RWPE2 (cell line): ENCODE results near the gene RALB.

ENCODE experiments used
- ATAC-seq: fragments of 200-7000 bp; cut with Tn5 transposase; 3 replicates; pipeline ENCODE4 v1.9.1; 2021; ENCODE audit warnings: low read depth
- DNase-seq: peaks from one replicate; pipeline ENCODE4 v3.0.0-alpha.2; 2020; ENCODE audit warnings: low spot score
- H3K27ac ChIP-seq: fragments of 450-650 bp; 2 replicates; pipeline ENCODE4 v1.5.1; 2017; ENCODE audit warnings: mild to moderate bottlenecking; ENCODE audit not compliant: poor library complexity, severe bottlenecking
- H3K27me3 ChIP-seq: fragments of 250-450 bp; sonication (Bioruptor Pico); 2 replicates; pipeline ENCODE4 v1.5.1; 2021; ENCODE audit warnings: mild to moderate bottlenecking, moderate library complexity; ENCODE audit not compliant: insufficient read depth, poor library complexity, severe bottlenecking
- H3K36me3 ChIP-seq: fragments of 250-450 bp; sonication (Bioruptor Pico); 2 replicates; pipeline ENCODE4 v1.5.1; 2020; ENCODE audit warnings: low read depth, mild to moderate bottlenecking, moderate library complexity
- H3K4me1 ChIP-seq: fragments of 250-450 bp; sonication (Bioruptor Pico); 2 replicates; pipeline ENCODE4 v1.5.1; 2021; ENCODE audit warnings: mild to moderate bottlenecking, moderate library complexity; ENCODE audit not compliant: insufficient read depth, poor library complexity, severe bottlenecking
- H3K4me3 ChIP-seq: fragments of 250-450 bp; sonication (Bioruptor Pico); 2 replicates; pipeline ENCODE4 v1.5.1; 2021; ENCODE audit warnings: mild to moderate bottlenecking, moderate library complexity; ENCODE audit not compliant: severe bottlenecking
- H3K9me3 ChIP-seq: fragments of 250-450 bp; sonication (Bioruptor Pico); 2 replicates; pipeline ENCODE4 v1.5.1; 2021; ENCODE audit warnings: mild to moderate bottlenecking, moderate library complexity; ENCODE audit not compliant: severe bottlenecking
- CTCF ChIP-seq: fragments of 450-650 bp; IDR thresholded peaks from one replicate; pipeline ENCODE4 v1.5.1; 2017; ENCODE audit warnings: mild to moderate bottlenecking, moderate library complexity; ENCODE audit not compliant: poor library complexity, severe bottlenecking

RALB gene

GRCh38 chr2:120279708-120280107, 27.1 kb downstream of the RALB start:
- ATAC-seq (no peak), DNase-seq (no peak)
- H3K27ac ChIP-seq, result no peak overlapping the region
- no peak for TF ChIP-seq CTCF
- H3K9me3 ChIP-seq, result no peaks in the 10 kb centered on the region
- no peak overlapping the region for H3K4me3 ChIP-seq
- H3K27me3 ChIP-seq, result no peaks in the 10 kb centered on the region
- H3K36me3 ChIP-seq, result peaks cover 19% of the 10 kb centered on the region
- H3K4me1 ChIP-seq, result no peaks in the 10 kb centered on the region

GRCh38 chr2:120283649-120284048, 31.0 kb downstream of the RALB start:
- Histone ChIP-seq H3K4me3 (no peak overlapping the region), H3K36me3 (peaks cover 29% of the 10 kb centered on the region), H3K4me1 (peaks cover 11% of the 10 kb centered on the region), H3K27me3 (no peaks in the 10 kb centered on the region), H3K27ac (no peak overlapping the region), H3K9me3 (no peaks in the 10 kb centered on the region)
- no peak for TF ChIP-seq CTCF
- no peak for ATAC-seq
- DNase-seq, result no peak

- H3K9me3 ChIP-seq, result no peaks in the 10 kb centered on the region
- peaks cover 11% of the 10 kb centered on the region for H3K4me1 ChIP-seq
- no peaks in the 10 kb centered on the region for H3K27me3 ChIP-seq
- H3K36me3 ChIP-seq, result peaks cover 29% of the 10 kb centered on the region
- no peak overlapping the region for H3K4me3 ChIP-seq
- no peak for TF ChIP-seq CTCF
- no peak overlapping the region for H3K27ac ChIP-seq
- DNase-seq (no peak), ATAC-seq (no peak)
Observed at GRCh38 chr2:120285056-120285455, 32.4 kb downstream of the RALB start.

- Histone ChIP-seq H3K27me3 (no peaks in the 10 kb centered on the region), H3K27ac (peak overlapping the region; percentile 61), H3K36me3 (peaks cover 37% of the 10 kb centered on the region), H3K4me3 (no peak overlapping the region), H3K4me1 (peaks cover 22% of the 10 kb centered on the region), H3K9me3 (no peaks in the 10 kb centered on the region)
- no peak for DNase-seq
- peak; percentile 93 for ATAC-seq
- TF ChIP-seq CTCF, result no peak
Observed at GRCh38 chr2:120287183-120288015, 34.7 kb downstream of the RALB start.

GRCh38 chr2:120288016-120288373, 35.3 kb downstream of the RALB start:
- Histone ChIP-seq H3K4me1 (peaks cover 22% of the 10 kb centered on the region), H3K36me3 (peaks cover 43% of the 10 kb centered on the region), H3K27me3 (no peaks in the 10 kb centered on the region), H3K9me3 (no peaks in the 10 kb centered on the region), H3K4me3 (no peak overlapping the region), H3K27ac (peak overlapping the region; percentile 61)
- no peak for TF ChIP-seq CTCF
- no peak for ATAC-seq
- no peak for DNase-seq
